ENCODE data around the gene MSANTD7. TPM values are rescaled to one million over a fixed set of nuclear protein-coding genes. Genes with fewer than 3 reads are reported as not detected.

Gene MSANTD7
- total and polyA plus RNA-seq, 2 of the 13 experiments (the other 11 are each of a cell fraction or from before 2014, with no cell fraction given) = 3.7 to 16.7 TPM

- TF ChIP-seq YEATS2 (CRISPR knock-in tag; IDR thresholded peaks at IDR 0.05; ENCODE audit: borderline replicate concordance) (peak; percentile 70), RFX5 (IDR thresholded peaks at IDR 0.05; ENCODE audit: low read depth, low read length) (peak; percentile 40; the same call in 1 of the 2 replicates), ZNF639 (CRISPR knock-in tag; conservative IDR thresholded peaks at IDR 0.05) (no peak), HOXA9 (CRISPR knock-in tag; IDR thresholded peaks at IDR 0.05; ENCODE audit: borderline replicate concordance) (no peak), ZNF224 (CRISPR knock-in tag; IDR thresholded peaks at IDR 0.05) (no peak), TGIF2 (CRISPR knock-in tag; IDR thresholded peaks at IDR 0.05) (peak; percentile 36; the same call in 1 of the 2 replicates), KDM3A (CRISPR knock-in tag; IDR thresholded peaks at IDR 0.05; ENCODE audit: low read depth) (0 out of 2 replicates have a peak, but pooled peaks have one; percentile 19), TBL1XR1 (IDR thresholded peaks at IDR 0.05; ENCODE audit: borderline replicate concordance, low read length, partially characterized antibody) (no peak), PAWR (CRISPR knock-in tag; IDR thresholded peaks at IDR 0.05; ENCODE audit: borderline replicate concordance) (peak; percentile 44; the same call in 1 of the 2 replicates), TMF1 (CRISPR knock-in tag; IDR thresholded peaks at IDR 0.05; ENCODE audit: low read depth) (peak; percentile 61; the same call in 1 of the 2 replicates), SMC3 (IDR thresholded peaks at IDR 0.05; ENCODE audit: low read length) (no peak), CREBL2 (CRISPR knock-in tag; IDR thresholded peaks at IDR 0.05; ENCODE audit: borderline replicate concordance) (0 out of 2 replicates have a peak, but pooled peaks have one; percentile 27), ZNF563 (CRISPR knock-in tag; IDR thresholded peaks at IDR 0.05) (peak; percentile 88), HNRNPK (IDR thresholded peaks at IDR 0.05; ENCODE audit: low read depth, low read length, poor library complexity, severe bottlenecking) (peak; percentile 67), ZSCAN9 (CRISPR knock-in tag; IDR thresholded peaks at IDR 0.05; ENCODE audit: borderline replicate concordance) (peak; percentile 77; the same call in 1 of the 2 replicates), ZNF687 (CRISPR knock-in tag; IDR thresholded peaks at IDR 0.05) (peak; percentile 91), ZFP91 (CRISPR knock-in tag; IDR thresholded peaks at IDR 0.05; ENCODE audit: borderline replicate concordance) (peak; percentile 83; the same call in 1 of the 2 replicates), ZNF335 (CRISPR knock-in tag; IDR thresholded peaks at IDR 0.05) (peak; percentile 62; the same call in 1 of the 2 replicates), CC2D1A (CRISPR knock-in tag; IDR thresholded peaks at IDR 0.05) (peak; percentile 73; the same call in 1 of the 2 replicates)
- TF ChIP-seq, protein P1, sequence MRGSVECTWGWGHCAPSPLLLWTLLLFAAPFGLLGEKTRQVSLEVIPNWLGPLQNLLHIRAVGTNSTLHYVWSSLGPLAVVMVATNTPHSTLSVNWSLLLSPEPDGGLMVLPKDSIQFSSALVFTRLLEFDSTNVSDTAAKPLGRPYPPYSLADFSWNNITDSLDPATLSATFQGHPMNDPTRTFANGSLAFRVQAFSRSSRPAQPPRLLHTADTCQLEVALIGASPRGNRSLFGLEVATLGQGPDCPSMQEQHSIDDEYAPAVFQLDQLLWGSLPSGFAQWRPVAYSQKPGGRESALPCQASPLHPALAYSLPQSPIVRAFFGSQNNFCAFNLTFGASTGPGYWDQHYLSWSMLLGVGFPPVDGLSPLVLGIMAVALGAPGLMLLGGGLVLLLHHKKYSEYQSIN (CRISPR knock-in tag; IDR thresholded peaks at IDR 0.05; ENCODE audit: borderline replicate concordance) = no peak
These were observed 40.4 kb downstream of the MSANTD7 start, which contains the start of gene SUV39H2 (continued) for GRCh38 chr10:14878266-14879123.
